ENCODE measurements around the gene AQP7. TPM values are rescaled to one million over a fixed set of nuclear protein-coding genes. Genes with fewer than 3 reads are reported as not detected.

AQP7 gene
- total RNA-seq, 1 donor from 2014 or later = not detected

GRCh38 chr9:33344145-33344544 is 58.2 kb downstream of the AQP7 start:
- H3K4me3 Mint-ChIP-seq = no peak overlapping the region
- H3K4me1 Mint-ChIP-seq = no peaks in the 10 kb centered on the region
- no peak for ATAC-seq (ENCODE audit: low read depth)
- peaks cover 92% of the 10 kb centered on the region for H3K36me3 Mint-ChIP-seq (ENCODE audit: low read depth)
- ChIA-PET POLR2A (no interaction called here), CTCF (no interaction called here)
- TF ChIP-seq, protein P1, sequence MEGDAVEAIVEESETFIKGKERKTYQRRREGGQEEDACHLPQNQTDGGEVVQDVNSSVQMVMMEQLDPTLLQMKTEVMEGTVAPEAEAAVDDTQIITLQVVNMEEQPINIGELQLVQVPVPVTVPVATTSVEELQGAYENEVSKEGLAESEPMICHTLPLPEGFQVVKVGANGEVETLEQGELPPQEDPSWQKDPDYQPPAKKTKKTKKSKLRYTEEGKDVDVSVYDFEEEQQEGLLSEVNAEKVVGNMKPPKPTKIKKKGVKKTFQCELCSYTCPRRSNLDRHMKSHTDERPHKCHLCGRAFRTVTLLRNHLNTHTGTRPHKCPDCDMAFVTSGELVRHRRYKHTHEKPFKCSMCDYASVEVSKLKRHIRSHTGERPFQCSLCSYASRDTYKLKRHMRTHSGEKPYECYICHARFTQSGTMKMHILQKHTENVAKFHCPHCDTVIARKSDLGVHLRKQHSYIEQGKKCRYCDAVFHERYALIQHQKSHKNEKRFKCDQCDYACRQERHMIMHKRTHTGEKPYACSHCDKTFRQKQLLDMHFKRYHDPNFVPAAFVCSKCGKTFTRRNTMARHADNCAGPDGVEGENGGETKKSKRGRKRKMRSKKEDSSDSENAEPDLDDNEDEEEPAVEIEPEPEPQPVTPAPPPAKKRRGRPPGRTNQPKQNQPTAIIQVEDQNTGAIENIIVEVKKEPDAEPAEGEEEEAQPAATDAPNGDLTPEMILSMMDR (IDR thresholded peaks at IDR 0.05) = no peak
- no peaks in the 10 kb centered on the region for H3K27me3 Mint-ChIP-seq
- no peak for DNase-seq
- no peak overlapping the region for H3K27ac Mint-ChIP-seq
- intact Hi-C loops (cut with micrococcal nuclease) = loop anchor here (5.0 kb wide), 1 partner anchor 47 kb away; no protein-coding TSS in a partner anchor
- H3K9me3 Mint-ChIP-seq = peaks cover 11% of the 10 kb centered on the region

- intact Hi-C loops (cut with micrococcal nuclease) = loop anchor here (5.0 kb wide), 1 partner anchor 44 kb away; no protein-coding TSS in a partner anchor
- no peaks in the 10 kb centered on the region for H3K27me3 Mint-ChIP-seq
- DNase-seq = no peak
- no peak for ATAC-seq (ENCODE audit: low read depth)
- no peak overlapping the region for H3K27ac Mint-ChIP-seq
- H3K9me3 Mint-ChIP-seq = peaks cover 12% of the 10 kb centered on the region
- ChIA-PET CTCF (no interaction called here), POLR2A (no interaction called here)
- H3K4me3 Mint-ChIP-seq = no peak overlapping the region
- peaks cover 84% of the 10 kb centered on the region for H3K36me3 Mint-ChIP-seq (ENCODE audit: low read depth)
- TF ChIP-seq, protein P1 (IDR thresholded peaks at IDR 0.05) = no peak
- no peaks in the 10 kb centered on the region for H3K4me1 Mint-ChIP-seq
Observed at GRCh38 chr9:33341182-33341581, 61.2 kb downstream of the AQP7 start.

- intact Hi-C loops (cut with micrococcal nuclease) = loop anchor here (5.0 kb wide), 1 partner anchor 43 kb away; no protein-coding TSS in a partner anchor
- H3K36me3 Mint-ChIP-seq (ENCODE audit: low read depth) = peaks cover 82% of the 10 kb centered on the region
- no peak overlapping the region for H3K4me3 Mint-ChIP-seq
- ATAC-seq (ENCODE audit: low read depth) = no peak
- no peaks in the 10 kb centered on the region for H3K4me1 Mint-ChIP-seq
- no peaks in the 10 kb centered on the region for H3K27me3 Mint-ChIP-seq
- no peak overlapping the region for H3K27ac Mint-ChIP-seq
- TF ChIP-seq, protein P1 (IDR thresholded peaks at IDR 0.05) = no peak
- no peak for DNase-seq
- peaks cover 12% of the 10 kb centered on the region for H3K9me3 Mint-ChIP-seq
- CTCF ChIA-PET = no interaction called here
- POLR2A ChIA-PET = no interaction called here
Observed at GRCh38 chr9:33340186-33340585, 62.2 kb downstream of the AQP7 start.

Other genes starting within 250 kb of the AQP7 start
- gene B4GALT1, start 235.2 kb downstream of the AQP7 start, total RNA-seq = 111 and 118 TPM in 2 replicates
- gene SPINK4, start 162.4 kb downstream of the AQP7 start, total RNA-seq = not detected in 2 replicates
- 58.3 and 58.9 TPM in 2 replicates for gene BAG1, start 137.9 kb downstream of the AQP7 start, total RNA-seq
- 27.4 and 28.1 TPM in 2 replicates for gene CHMP5, start 137.5 kb downstream of the AQP7 start, total RNA-seq
- 51.0 and 57.2 TPM in 2 replicates for gene NFX1, start 112.1 kb downstream of the AQP7 start, total RNA-seq
- 0.95 and 1.6 TPM in 2 replicates for gene AQP3, start 45.0 kb upstream of the AQP7 start, total RNA-seq
- 59.9 and 60.1 TPM in 2 replicates for gene NOL6, start 71.4 kb upstream of the AQP7 start, total RNA-seq
- not detected in 2 replicates for gene ANKRD18B, start 121.7 kb upstream of the AQP7 start, total RNA-seq